Erythroblast (primary cell): ENCODE measurements around the gene MED27.

ENCODE experiments used
- GATA1 ChIP-seq: IDR thresholded peaks from 2 replicates; pipeline ENCODE4 v1.6.1; 2011; ENCODE audit warnings: low read depth, mild to moderate bottlenecking, control low read depth, low read length, moderate library complexity
- POLR2A ChIP-seq: IDR thresholded peaks from 2 replicates; pipeline ENCODE4 v1.6.1; 2011; ENCODE audit warnings: mild to moderate bottlenecking, low read length

GRCh38 chr9:131872006-131872405, 207.7 kb downstream of the MED27 start:
- TF ChIP-seq POLR2A: no peak
- TF ChIP-seq GATA1: no peak
